T follicular helper cell (primary cell): ENCODE data around the gene SMARCC2.
"Not testable (repeated sequence)": the region's sequence is repeated elsewhere in the genome, so short reads cannot be mapped to it uniquely, and the experiment has no call there.

ENCODE experiments used
- DNase-seq: peaks from one replicate; pipeline ENCODE4 v3.0.0-alpha.2; 2020; ENCODE audit warnings: low read depth

Gene SMARCC2

DNA sequence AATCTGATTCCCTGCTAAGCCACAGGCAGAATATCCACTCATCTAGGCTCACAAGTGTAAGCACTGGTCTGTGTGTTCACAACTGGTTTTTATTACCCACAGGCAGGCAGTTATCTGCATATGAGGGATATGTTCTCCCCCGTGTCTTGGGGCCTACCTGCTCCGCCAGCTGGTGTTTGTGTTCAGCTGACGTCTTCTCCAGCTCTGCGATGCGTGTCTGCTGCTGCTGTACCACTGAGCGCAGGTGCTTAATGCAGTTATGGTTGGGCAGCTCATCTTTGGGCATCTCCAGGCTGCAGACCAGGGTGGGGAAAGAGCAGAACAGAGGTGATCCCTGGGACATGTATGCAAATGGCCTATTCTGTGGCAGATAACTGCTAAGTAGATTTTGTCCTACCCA lies 18.7 kb upstream of the SMARCC2 start:
- no peak for DNase-seq

DNA sequence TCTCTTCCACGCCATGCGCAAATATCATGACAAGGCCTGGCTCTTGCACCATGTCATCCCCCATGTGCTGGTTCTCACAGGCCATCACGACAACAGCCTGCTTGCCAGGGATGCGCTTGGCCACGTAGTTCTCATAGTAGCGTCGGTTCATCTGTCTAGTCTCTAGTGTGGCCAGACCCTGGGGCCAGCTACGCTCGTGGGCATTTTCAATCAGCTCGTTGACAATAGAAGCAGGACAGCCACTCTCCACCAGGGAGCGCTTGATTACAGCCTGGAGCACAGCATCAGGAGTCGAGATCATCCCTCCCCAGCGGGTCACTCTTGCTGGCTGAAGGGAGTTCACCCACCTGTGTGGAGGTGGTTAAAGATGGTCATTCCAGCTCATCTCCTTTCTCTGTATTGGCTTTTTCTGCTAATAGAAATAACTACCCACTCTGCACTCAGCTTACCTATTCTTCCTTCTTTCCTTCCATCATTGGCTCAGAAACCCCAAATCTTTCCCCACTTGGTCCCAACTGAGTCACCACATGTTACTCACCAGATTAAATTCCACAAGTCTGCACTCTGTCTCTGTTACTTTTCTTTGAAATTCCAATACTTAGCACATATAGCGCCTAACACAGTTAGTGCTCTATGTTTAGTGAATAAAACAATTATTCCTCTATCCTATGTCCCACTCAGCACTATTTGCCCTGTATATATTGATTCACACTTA lies 17.3 kb upstream of the SMARCC2 start:
- DNase-seq: peak; percentile 8

DNA sequence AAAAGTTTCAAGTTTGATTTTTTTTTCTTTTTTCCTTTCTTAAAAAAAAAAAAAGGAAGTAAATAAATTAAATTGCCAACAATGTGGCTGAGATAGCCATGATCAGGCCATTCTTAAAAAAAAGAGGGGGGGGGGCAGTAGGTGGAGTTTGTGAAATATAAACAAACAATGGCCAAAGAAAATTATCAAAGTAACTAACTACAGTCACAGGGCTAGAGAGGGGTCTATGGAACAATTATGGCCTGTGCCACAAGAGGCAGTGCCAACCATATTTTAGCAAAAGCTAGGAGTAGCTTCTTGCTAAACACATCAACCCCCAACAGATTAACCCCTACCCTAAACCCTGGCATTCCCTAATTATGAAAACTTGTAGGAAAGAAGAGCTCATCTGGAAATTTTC lies 16.2 kb upstream of the SMARCC2 start:
- DNase-seq: no peak

DNA sequence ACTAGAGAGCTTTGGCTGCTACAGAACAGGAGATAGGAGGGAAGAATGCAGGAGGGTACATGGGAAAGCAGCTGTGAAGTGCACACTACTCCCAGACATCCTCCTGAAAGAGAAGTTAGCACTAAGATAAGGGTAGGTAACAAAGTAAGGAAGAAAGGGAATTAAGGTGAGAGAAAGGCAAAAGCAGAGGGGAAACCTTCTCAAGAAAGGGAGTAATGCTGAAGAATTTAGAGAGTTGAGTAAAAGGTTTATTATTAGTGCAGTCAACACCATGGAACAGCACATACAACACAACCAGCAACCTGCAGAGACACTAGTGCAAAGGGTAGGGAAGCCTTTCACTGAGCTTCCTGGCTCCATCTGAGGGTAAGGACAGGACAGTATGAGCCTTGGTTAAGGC lies 15.0 kb upstream of the SMARCC2 start:
- no peak for DNase-seq

GRCh38 chr12:56202838-56203237 lies 13.6 kb upstream of the SMARCC2 start:
- no peak for DNase-seq

DNA sequence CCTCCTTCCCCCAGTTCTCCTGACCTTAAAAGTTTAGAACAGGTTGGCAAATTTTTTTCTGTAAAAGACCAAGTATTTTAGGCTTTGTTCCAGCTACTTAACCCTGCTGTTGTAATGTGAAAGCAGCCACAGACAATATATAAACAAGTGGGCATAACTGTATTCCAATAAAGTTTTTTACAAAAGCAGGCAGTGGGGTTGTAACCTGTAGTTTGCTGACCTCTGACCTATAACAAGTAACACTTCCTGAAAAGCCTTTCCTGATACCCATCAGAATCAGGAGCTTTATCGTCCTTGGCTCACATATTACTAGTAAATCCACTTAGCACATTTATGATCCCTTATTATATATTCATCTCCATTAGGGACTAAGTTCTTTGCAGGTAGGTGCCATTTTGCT lies 13.1 kb upstream of the SMARCC2 start:
- DNase-seq: no peak

DNA sequence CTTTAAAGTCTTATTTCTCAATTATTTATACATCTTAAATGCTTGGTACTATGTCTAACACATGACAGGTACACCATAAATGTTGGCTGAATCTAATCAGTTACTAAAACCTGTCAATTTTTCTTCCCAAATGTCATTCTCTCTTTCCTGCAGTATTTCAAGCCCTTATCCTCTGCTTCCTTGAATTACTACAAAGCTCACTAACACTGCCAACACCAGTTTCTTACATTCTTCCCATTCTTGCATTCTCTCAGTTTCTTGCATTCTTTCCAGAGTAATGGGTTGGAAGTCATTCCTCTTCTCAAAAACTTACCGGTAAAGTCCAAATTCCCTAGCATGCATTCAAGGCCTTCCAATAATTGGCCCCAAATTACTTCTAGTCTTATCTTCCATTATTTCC lies 9.6 kb upstream of the SMARCC2 start:
- DNase-seq: no peak

DNA sequence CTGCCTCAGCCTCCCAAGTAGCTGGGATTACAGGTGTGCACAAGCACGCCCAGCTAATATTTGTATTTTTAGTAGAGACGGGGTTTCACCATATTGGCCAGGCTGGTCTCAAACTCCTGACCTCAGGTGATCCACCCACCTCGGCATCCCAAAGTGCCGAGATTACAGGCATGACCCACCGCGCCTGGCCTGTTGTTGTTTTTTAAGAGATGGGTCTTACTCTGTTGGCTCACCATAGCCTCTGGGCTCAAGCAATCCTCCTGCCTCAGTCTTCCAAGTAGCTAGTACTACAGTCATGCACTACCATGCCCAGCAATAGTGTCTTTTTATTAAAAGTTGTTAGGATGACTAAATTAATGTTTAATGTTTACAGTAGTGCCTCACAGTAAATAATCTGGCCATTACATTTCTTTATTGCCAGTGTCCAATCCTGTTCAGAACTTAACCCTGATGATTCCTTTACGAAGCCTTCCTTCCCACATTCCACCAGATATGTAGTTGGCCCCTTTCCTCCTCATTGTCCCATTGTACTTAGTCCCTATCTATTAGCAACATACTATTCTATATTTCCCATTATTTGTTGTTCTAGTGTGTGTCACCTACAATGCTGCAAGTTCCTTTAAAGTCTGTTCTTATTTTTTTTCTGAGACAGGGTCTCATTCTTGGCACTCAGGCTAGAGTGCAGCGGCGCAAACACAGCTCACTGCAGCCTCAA lies 8.8 kb upstream of the SMARCC2 start:
- DNase-seq: no peak

- DNase-seq: not testable (repeated sequence)
Observed at GRCh38 chr12:56196818-56197550, 7.7 kb upstream of the SMARCC2 start.

- peak; percentile 65 for DNase-seq
Observed at GRCh38 chr12:56193025-56193578, 3.8 kb upstream of the SMARCC2 start.

DNA sequence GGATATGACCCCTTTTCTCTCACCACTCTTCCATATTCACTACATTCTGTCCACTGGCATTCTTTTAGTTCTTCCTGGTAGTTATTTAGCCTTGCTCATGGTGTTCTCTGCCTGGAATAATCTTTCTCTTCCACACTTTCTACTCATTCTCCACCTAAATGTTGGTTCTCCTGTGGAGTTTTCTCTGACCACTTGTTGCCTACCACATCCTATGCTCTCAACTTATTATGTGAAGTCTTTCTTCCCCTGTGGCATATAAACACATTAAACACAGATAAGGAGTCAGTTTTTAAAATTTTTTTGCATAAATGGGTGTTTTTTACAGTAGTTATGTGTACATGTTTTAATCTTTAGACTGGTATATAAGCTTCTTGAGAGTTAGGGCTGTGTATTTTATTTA lies 3.3 kb upstream of the SMARCC2 start:
- no peak for DNase-seq

DNA sequence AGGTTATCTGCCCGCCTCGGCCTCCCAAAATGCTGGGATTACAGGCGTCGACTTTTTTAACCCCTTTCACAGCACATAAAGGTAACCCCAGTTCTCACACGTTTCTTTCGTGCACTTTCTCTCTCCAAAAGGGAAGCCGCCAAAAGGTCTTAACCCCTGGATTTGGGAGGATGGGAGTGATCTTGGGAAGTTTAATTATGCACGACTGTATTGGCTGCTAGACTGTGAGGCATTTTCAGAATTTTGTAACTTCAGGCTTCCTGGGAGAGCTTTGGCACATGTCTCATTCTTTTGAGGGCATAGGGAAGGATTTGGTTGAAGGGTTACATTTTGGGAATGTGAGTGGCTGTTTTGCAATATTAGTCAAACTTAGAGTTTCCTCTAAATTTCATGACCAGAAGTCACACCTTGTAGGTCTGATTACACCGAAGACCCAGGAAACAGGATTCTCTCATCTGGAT lies 1.4 kb upstream of the SMARCC2 start:
- DNase-seq: no peak

DNA sequence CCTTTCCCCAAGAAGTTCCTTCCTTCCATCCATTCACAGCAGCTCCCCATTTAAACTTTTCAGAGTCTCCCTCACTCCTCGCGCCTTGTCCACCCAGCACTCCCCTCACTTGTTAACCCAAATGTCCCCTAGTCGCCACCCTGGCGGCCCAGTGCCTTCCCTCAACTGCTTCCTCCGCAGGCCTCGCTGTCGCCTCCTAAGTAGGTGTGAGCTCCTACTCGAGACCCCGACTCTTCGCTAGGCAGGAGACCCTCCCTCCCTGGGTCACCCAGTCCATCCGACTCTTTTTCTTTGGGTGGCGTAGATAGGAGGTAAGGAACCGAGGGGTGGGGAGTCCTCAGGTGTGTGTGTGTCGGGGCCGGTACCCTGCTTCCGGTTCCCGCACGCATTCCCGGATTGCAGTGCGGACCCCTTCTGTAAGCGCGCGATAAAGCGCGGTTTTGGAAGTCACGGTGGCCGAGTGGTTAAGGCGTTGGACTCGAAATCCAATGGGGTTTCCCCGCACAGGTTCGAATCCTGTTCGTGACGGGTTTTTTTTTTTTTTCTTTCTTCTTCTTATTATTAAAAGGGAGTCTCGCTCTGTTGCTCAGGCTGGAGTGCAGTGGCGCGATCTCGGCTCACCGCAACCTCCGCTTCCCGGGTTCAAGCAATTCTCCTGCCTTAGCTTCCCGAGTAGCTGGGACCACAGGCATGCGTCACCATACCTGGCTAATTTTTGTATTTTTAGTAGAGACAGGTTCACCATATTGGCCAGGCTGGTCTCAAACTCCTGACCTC lies 823 bp upstream of the SMARCC2 start:
- DNase-seq: peak; percentile 56

DNA sequence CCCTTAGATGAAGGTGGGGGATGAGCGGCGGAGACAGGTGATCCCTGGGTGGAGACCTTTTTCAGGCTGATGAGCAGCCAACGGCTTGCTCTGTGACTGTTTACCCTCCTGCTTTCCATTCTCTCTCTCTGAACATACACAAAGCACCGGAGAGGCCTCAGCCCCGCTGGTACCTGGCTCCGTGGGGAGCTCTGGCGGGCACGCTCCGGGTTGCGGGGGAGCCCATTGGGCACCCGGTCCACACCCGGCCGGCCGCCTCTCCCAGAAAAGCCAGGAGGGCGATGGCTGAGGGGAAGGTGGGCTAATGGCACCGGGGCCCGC lies 545 bp downstream of the SMARCC2 start:
- no peak for DNase-seq

GRCh38 chr12:56188131-56188777 lies 1.0 kb downstream of the SMARCC2 start:
- DNase-seq: no peak

DNA sequence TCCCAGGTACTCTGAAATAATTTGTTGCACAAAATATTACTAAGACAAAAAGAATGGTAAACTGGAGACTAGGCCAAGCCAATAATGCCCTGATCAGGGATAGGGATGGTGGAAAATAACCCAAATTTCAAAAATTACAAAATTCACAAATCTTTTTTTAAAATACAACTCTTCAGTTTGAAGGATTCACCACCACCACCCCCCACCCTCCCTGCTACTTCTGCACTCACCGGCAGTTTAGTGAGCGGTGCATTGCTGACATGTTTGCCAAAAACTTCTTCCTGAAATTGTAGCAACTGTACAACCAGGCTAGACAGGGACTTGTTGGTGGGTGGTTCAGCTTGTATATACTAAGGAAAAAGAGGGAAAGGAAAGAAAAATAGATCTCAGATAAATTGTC lies 2.3 kb downstream of the SMARCC2 start:
- no peak for DNase-seq

DNA sequence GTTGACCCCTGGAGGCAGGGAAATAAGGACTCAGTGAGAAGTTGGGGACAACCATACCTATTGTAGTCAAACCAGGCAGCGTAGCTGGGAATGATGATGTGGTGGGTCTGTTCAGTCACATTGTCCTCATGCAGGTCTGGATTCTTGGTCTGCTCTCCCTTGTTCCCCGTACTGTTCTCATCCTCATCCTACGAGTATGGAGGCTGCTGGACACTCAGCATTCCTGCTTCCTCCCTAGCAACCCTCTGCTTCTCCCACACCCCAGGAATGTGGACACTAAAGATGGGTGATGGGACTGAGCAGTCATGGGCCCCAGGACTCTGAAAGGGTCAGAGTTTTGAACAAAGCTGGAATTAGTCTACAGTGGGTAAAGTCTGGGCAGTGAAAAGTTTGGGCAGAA lies 10.9 kb downstream of the SMARCC2 start:
- DNase-seq: no peak

DNA sequence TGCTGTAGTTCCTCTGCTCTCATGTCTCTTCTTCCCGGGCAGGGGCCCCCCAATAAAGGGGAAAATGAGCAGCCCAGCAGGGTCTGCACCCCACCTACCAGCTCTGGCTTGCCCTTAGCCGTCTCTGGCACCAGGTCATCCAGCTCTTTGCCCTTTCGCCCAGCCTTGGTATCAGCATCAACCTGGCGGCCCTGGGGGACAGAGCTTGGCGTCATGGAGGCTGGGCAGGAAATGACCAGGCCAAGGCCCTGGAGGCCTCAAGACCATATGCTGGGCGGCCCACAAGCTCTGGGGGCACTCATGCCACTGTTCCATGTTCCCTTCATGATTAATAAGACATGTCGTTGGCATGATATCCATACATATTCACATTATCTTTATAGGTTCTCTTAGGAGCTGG lies 16.4 kb downstream of the SMARCC2 start:
- DNase-seq: no peak

- DNase-seq: no peak
Observed at GRCh38 chr12:56169229-56169759, 20.0 kb downstream of the SMARCC2 start.

- DNase-seq: no peak
Observed at GRCh38 chr12:56165369-56165768, 23.9 kb downstream of the SMARCC2 start.

DNA sequence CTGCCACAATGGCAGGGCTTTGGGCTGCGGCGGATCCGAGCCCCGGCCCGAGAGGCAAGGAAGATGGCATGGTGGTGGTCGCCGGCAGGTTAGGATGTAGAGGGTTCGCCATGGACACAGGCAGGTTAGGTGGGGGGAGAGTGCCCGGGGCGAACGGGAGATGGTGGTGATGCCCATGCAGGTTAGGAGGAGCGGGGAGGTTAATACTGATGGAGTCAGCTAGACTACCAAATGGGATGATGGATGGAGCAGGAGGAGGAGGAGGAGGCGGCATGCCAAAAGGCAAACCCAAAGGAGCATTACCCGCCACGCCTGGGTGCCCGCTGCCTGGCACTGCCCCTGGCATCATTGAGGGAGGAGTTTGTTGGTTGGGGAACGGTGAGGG lies 24.9 kb downstream of the SMARCC2 start:
- DNase-seq: no peak
